ENCODE data around the gene GLI3.

GLI3 gene

GRCh38 chr7:41940760-41941343, 296.2 kb downstream of the GLI3 start:
- Histone ChIP-seq H2AFZ (ENCODE audit: low read length) (peak overlapping the region; percentile 27; the same call in 1 of the 2 replicates), H3K9ac (ENCODE audit: low read depth, low read length, poor library complexity, severe bottlenecking) (no peak overlapping the region), H3K9me3 (ENCODE audit: insufficient read depth, low read depth, low read length) (no peaks in the 10 kb centered on the region), H3K27me3 (ENCODE audit: insufficient read depth, low read length, poor library complexity, severe bottlenecking) (no peaks in the 10 kb centered on the region), H4K20me1 (ENCODE audit: insufficient read depth, low read length, poor library complexity, severe bottlenecking) (no peaks in the 10 kb centered on the region), H3K4me2 (ENCODE audit: low read depth, low read length, poor library complexity, severe bottlenecking) (no peak overlapping the region), H3F3A (ENCODE audit: low read depth) (no peaks in the 10 kb centered on the region), H3K9me2 (replicated peaks; ENCODE audit: low read depth, low read length) (no peaks in the 10 kb centered on the region), H3K79me2 (ENCODE audit: insufficient read depth, low read length) (no peaks in the 10 kb centered on the region), H3K4me1 (ENCODE audit: insufficient read depth, low read length, poor library complexity, severe bottlenecking) (no peaks in the 10 kb centered on the region), H3K36me3 (ENCODE audit: insufficient read depth, low read length) (no peaks in the 10 kb centered on the region), H3K4me3 (ENCODE audit: low read length, poor library complexity, severe bottlenecking) (no peak overlapping the region)
- no peak for TF ChIP-seq EZH2phosphoT487 (IDR thresholded peaks at IDR 0.05; ENCODE audit: borderline replicate concordance)
- TF ChIP-seq CTCF (conservative IDR thresholded peaks at IDR 0.05; ENCODE audit: low read length) = peak; percentile 90

- Histone ChIP-seq H3K4me1 (ENCODE audit: insufficient read depth, low read length, poor library complexity, severe bottlenecking) (no peaks in the 10 kb centered on the region), H3K9me2 (replicated peaks; ENCODE audit: low read depth, low read length) (no peaks in the 10 kb centered on the region), H3K4me3 (ENCODE audit: low read length, poor library complexity, severe bottlenecking) (no peak overlapping the region), H3K27me3 (ENCODE audit: insufficient read depth, low read length, poor library complexity, severe bottlenecking) (no peaks in the 10 kb centered on the region), H3K9ac (ENCODE audit: low read depth, low read length, poor library complexity, severe bottlenecking) (no peak overlapping the region), H3F3A (ENCODE audit: low read depth) (no peaks in the 10 kb centered on the region), H3K36me3 (ENCODE audit: insufficient read depth, low read length) (no peaks in the 10 kb centered on the region), H3K79me2 (ENCODE audit: insufficient read depth, low read length) (no peaks in the 10 kb centered on the region), H3K9me3 (ENCODE audit: insufficient read depth, low read depth, low read length) (no peaks in the 10 kb centered on the region), H3K4me2 (ENCODE audit: low read depth, low read length, poor library complexity, severe bottlenecking) (no peak overlapping the region), H2AFZ (ENCODE audit: low read length) (no peak overlapping the region), H4K20me1 (ENCODE audit: insufficient read depth, low read length, poor library complexity, severe bottlenecking) (no peaks in the 10 kb centered on the region)
- no peak for TF ChIP-seq CTCF (conservative IDR thresholded peaks at IDR 0.05; ENCODE audit: low read length)
Observed at GRCh38 chr7:41938371-41938770, 298.6 kb downstream of the GLI3 start.

GRCh38 chr7:41933427-41933826, 303.6 kb downstream of the GLI3 start:
- no peaks in the 10 kb centered on the region for H4K20me1 ChIP-seq (ENCODE audit: insufficient read depth, low read length, poor library complexity, severe bottlenecking)
- H2AFZ ChIP-seq (ENCODE audit: low read length) = no peak overlapping the region
- TF ChIP-seq EZH2phosphoT487 (IDR thresholded peaks at IDR 0.05; ENCODE audit: borderline replicate concordance) = no peak
- no peak for TF ChIP-seq CTCF (conservative IDR thresholded peaks at IDR 0.05; ENCODE audit: low read length)
- no peak overlapping the region for H3K4me3 ChIP-seq (ENCODE audit: low read length, poor library complexity, severe bottlenecking)
- no peaks in the 10 kb centered on the region for H3K4me1 ChIP-seq (ENCODE audit: insufficient read depth, low read length, poor library complexity, severe bottlenecking)
- H3K27me3 ChIP-seq (ENCODE audit: insufficient read depth, low read length, poor library complexity, severe bottlenecking) = no peaks in the 10 kb centered on the region
- H3K9ac ChIP-seq (ENCODE audit: low read depth, low read length, poor library complexity, severe bottlenecking) = no peak overlapping the region
- H3F3A ChIP-seq (ENCODE audit: low read depth) = no peaks in the 10 kb centered on the region
- no peaks in the 10 kb centered on the region for H3K36me3 ChIP-seq (ENCODE audit: insufficient read depth, low read length)
- no peaks in the 10 kb centered on the region for H3K9me2 ChIP-seq (replicated peaks; ENCODE audit: low read depth, low read length)
- no peaks in the 10 kb centered on the region for H3K79me2 ChIP-seq (ENCODE audit: insufficient read depth, low read length)
- no peaks in the 10 kb centered on the region for H3K9me3 ChIP-seq (ENCODE audit: insufficient read depth, low read depth, low read length)
- H3K4me2 ChIP-seq (ENCODE audit: low read depth, low read length, poor library complexity, severe bottlenecking) = no peak overlapping the region

All from Loucy (cell line).